GM19452 (cell line): ENCODE measurements around the gene FLT1.

Experiments
- ATAC-seq: cut with Tn5 transposase; IDR thresholded peaks from one replicate; pipeline ENCODE4 v1.9.1; 2021; ENCODE audit not compliant: unreplicated experiment

FLT1 gene, protein sequence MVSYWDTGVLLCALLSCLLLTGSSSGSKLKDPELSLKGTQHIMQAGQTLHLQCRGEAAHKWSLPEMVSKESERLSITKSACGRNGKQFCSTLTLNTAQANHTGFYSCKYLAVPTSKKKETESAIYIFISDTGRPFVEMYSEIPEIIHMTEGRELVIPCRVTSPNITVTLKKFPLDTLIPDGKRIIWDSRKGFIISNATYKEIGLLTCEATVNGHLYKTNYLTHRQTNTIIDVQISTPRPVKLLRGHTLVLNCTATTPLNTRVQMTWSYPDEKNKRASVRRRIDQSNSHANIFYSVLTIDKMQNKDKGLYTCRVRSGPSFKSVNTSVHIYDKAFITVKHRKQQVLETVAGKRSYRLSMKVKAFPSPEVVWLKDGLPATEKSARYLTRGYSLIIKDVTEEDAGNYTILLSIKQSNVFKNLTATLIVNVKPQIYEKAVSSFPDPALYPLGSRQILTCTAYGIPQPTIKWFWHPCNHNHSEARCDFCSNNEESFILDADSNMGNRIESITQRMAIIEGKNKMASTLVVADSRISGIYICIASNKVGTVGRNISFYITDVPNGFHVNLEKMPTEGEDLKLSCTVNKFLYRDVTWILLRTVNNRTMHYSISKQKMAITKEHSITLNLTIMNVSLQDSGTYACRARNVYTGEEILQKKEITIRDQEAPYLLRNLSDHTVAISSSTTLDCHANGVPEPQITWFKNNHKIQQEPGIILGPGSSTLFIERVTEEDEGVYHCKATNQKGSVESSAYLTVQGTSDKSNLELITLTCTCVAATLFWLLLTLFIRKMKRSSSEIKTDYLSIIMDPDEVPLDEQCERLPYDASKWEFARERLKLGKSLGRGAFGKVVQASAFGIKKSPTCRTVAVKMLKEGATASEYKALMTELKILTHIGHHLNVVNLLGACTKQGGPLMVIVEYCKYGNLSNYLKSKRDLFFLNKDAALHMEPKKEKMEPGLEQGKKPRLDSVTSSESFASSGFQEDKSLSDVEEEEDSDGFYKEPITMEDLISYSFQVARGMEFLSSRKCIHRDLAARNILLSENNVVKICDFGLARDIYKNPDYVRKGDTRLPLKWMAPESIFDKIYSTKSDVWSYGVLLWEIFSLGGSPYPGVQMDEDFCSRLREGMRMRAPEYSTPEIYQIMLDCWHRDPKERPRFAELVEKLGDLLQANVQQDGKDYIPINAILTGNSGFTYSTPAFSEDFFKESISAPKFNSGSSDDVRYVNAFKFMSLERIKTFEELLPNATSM (N-terminal part only)

DNA sequence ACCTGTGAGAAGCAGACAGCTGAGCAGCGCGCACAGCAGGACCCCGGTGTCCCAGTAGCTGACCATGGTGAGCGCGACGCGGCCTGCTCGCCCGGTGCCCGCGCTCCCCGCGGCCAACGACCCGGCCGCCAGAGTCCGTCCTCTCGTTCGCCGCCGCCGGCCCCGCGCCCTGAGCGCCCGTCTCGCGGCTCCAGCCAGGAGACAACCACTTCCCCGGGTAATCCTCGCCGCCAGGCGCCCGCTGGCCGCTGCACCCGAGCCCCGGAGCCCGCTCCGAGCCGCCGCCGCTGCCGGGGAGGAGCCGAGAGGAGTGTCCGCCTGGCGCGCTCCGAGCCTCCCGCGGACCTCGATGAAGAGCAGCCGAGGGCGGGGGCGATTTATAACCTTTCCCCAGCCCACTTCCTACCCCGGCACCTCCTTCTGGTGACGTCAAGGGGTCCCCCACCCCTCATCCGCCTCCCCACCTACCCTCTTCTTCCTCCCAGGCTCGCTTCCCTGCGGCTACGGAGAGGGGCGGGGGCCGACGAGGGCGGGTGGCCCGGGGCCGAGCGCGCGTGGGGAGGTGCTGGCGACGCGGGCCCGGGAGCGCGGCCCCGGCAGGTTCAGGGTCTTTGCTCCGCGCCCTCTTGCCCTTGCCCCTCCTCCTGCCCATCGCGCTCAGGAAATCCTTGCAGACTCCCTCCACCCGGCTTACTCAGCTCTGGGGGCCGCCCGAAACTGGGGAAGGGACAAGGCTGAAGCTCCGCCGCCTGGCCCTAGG is at the start of gene FLT1:
Gene FLT1, minus strand, starts transcription at position 351 of the 760 bp plus-strand sequence. Its CDS starts 285 bp downstream, at position 66.
- ATAC-seq, result no peak

DNA sequence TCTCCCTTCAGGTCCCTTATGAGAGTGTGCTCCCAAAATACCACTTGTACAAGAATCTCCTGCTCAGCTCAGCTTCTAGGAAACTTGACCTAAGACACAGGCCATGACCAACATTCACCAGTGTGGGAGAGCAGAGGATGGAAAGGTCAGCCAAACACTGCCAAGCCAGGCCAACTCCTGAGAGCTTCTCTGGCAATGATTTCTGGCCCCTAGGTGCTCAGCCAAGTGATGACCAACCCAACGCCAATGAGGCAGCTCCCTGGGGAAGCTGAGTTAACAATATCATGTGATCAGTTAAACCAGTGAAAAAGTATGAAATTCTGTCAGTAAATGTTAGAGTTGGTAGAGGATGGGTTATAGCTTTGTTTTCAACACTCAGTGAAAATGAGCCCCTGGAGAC is 49.1 kb upstream of the FLT1 start:
- ATAC-seq, result no peak

DNA sequence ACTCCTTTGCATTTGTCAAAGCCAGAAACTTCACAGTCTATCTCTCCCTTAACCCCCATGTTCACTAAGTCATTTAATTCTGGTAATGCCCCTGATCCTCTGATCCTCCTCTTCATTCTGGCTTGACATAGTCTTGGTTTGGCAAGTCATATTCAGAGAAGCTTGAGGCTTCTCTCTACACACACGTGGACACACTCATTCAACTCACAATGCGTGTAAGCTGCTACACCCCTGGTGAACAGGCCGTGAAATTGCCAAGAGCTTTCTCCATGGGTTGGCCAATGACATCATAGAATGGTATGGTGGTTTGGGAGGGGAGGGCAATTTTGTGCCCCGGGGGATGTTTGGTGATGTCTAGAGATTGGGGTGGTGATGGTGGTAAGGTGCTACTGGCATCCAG is 47.9 kb upstream of the FLT1 start:
- ATAC-seq, result no peak

DNA sequence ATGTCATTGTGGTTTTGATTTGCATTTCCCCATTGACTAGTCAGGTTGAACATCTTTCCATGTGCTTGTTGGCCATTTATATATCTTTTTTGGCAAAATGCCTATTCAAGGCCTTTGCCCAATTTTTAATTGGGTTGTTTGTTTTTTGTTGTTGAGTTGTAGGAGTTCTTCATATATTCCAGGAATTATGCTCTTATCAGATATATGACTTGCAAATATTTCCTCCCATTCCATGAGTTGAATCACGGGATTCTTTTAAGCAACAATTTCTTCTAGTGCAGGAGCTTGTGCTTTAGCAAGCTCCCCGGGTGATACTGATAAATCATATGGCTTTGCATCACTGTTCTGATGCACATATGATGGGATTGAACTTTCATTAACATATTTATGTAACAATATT is 47.0 kb upstream of the FLT1 start:
- ATAC-seq, result no peak

DNA sequence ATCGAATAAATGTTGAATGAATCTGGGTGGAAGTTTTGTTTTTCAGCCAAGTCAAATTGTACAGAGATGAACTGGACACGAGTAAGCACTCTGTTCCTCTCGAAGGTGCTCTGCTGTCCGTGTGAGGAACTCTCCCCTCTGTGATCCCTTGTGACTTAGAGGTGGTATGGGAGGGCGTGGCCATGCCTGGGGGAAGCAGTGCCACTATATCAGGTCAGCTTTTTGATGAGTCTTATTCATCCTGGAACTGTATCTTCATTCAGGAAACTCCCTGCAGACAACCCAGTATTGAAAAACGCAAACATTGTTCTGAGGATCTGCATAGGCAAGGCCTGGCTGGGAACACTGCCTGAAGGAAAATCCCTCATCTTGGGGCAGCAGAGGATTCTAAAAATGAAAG is 45.7 kb upstream of the FLT1 start:
- no peak for ATAC-seq

DNA sequence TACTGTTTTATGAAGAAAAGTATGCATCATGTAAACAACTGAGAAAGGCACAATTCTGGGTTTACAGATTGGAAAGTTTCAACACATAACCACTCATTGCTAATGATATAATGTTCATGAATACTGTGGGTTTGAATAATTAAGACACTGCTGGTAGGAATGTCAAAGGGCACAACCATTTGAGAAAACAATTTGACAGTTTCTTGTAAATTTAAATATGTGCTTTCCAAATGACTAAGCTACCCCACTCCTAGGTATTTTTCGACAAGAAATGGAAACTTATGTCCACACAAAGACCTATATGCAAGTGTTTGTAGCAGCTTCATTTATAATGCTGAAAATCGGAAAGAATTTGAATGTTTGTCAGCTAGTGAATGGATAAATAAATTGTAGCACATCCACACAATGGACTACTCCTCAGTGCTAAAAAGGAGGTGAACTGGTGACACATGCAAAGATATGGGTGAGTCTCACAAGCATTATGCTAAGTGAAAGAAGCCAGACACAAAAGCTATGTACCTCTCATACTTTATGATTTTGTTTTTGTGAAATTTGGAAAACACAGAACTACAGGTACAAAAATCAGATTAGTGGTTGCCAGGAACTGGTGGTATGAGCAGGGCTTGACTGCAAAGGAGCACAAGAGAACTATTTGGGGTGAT is 44.8 kb upstream of the FLT1 start:
- no peak for ATAC-seq

DNA sequence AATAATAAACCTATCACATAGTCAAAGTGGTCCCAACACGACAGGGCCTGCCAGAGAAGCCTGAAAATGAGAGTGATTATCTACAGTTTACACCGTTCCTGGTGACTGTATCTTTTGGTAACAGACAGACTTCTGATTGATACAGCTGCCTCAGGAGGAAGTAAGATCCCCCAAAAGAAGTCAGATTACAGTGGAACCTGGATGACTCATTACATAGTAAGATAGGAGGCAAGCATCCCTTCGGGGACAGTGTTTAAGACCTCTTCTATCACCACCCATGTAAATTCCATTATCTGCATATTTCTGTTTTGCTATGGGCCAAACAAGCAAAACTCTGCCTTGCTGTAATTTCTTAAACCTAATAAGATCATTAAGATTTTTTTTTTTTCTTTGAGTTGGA is 44.0 kb upstream of the FLT1 start:
- no peak for ATAC-seq

DNA sequence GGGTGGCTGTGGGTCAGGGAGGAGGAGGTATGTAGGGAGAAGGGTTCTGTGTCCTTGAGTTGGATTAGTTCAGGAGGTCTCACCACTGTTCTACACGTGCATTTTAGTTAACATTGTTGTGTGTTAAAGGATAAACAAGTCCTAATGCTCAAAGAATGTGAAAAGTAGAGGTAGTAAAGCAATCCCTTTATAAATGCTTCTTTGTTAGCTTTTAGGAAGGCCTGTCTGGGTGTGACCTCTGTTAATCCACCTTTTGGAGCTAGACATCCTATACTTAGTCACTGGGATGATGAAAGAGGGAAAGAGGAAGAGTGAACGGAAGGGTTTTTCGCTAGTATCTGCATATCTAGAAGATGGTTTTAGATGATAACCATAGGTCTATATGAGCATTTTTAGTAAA is 42.2 kb upstream of the FLT1 start:
- no peak for ATAC-seq

DNA sequence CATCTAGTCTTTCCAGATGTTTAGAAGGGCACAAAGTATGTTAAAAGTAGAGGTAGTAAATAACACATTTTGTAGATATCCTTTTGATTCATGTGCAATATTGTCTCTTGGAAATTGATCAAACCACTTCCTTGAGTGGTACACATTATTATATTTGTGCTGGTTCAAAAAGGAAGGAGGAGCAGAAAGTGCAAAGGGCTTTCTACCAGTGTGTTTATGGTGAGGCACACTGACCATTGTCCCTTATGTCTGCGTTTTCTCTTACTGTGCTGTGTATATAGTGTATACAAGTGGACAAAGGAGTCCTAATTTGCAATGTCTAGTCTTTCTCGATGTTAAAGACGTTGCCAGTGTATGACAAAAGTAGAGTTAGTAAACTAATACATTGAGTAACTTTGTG is 41.4 kb upstream of the FLT1 start:
- no peak for ATAC-seq

DNA sequence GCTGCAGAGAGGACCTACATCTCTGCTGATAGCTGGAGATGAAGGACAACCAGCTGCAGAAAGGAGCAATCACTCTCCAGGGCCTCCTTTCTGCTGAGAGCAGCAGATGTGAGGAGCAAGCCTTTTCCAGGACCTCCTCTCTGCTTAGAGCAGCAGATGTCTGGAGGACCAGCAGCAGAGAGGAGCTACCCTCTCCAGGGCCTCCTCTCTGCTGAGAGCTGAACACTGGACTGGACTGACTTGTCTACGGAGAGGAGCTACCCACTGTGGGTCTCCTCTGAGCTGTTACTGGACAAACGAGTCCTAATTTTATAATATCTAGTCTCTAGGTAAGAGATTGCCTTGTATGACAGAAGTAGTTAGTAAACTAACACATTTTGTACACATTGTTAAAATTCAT is 40.8 kb upstream of the FLT1 start:
- ATAC-seq, result no peak

DNA sequence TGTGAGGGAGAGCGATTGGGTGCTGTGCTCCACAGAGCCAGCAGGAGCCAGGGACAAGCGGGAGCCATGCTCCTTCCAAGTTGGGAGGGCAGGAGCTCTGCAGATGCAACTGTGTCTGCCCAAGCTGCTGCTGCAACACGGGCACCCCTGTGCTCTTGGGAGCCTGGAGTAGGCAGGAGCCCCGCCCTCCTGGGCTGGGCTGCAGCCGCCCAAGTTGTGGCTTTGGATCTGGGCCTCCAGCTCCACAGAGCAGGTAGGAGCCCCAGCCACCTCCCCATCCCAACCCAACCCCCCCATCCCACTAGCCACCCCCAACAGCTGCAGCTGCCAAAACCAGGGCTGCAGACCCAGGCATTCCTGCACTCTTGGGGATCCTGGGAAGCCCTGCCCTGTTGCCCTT is 39.9 kb upstream of the FLT1 start:
- ATAC-seq, result no peak

DNA sequence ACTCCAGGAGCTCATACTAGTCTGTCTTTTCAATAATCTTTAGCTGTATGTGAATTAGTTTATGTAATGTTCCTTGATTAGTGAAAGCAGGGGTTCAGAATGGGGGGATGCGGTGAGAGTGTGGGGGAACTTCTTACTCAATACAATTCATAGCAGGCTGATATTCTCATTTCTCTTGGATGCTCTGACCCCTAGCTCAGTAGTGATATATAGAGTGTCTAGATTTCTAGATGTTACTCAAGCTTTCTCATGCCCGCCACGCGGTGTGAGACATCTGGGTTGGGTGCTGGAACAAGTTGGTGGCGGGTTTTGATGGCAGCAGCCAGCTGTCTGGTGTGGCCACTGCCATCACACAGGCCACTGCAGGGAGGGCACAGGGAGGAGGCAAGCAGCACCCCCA is 39.3 kb upstream of the FLT1 start:
- ATAC-seq, result no peak

DNA sequence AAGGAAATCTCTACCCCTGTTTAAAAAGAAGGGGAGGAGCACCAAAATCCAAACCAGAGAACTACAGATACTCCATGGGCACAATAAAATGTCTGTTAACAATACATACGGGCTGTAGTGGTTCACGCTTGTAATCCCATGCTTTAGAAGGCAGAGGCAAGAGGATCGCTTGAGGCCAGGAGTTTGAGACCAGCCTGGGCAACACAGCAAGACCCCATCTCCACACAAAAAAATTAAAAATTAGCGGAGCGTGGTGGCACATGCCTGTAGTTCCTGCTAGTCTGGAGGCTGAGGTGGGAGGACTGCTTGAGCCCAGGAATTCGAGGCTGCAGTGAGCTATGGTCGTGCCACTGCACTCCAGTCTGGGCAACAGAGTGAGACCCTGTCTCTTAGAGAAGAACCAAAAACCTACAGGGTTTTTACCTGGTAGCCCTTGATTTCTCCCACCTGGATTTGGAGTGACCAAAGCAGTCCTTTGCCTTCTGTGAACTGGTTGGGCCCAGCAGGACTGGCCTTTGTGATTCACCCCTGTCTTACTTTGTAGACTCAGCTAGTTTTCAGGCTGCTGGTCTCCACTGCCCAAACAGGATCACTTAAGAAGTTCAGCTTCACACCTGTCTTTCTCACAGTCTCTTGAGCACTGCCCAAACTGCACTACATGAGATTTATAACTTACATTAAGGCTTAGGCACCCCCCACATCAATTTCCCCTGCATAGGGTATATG is 38.7 kb upstream of the FLT1 start:
- ATAC-seq, result no peak

DNA sequence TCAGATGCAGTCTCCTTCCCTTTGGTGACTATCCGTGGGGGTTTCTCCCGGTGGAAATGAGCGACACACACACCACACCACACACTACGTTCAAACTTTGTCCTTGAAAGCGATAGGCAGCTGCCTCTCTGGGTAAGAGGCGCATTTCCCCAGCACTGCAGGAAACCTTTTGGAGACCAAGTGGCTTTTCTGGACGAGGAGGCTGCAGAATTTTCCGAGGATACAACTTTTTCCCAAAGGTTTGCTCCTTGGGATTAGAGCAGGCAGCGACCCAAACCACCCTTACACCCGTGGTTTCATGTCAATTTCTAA is 38.2 kb upstream of the FLT1 start:
- no peak for ATAC-seq

DNA sequence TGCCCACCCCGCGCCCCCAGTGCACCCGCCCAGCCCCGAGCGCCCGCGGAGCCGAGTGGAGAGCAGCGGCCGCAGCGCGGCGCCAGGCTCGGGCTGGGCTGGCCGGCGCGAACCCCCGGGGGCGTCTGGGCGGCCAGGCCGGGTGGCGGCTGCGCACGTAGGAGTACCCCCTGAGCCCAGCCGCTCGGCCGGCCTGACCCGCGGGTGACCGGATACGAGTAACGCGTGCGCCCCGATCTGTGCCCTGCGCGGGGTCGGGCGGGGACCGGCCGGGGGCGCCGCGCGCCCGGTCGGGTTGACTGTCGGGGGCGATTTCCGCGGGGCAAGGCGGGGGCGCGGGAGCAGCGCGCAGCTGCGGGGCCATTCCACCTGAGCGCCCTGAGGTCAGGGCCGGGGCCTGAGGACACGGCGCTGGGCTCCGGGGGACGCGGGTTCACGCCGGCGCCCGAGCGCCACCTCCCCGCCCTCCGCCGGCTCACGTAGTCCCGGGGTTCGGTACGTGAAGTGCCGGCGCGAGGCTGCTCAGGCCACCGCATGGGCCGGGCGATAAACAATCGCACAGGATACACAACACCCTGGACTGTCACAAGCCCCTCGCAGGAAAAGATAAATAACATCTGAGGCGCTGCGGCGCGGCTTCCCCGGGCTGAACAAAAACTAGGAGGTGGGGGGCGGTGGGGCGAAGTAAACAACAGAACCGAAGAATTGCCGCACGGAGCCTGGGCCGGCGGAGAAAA is 37.6 kb upstream of the FLT1 start:
- no peak for ATAC-seq

DNA sequence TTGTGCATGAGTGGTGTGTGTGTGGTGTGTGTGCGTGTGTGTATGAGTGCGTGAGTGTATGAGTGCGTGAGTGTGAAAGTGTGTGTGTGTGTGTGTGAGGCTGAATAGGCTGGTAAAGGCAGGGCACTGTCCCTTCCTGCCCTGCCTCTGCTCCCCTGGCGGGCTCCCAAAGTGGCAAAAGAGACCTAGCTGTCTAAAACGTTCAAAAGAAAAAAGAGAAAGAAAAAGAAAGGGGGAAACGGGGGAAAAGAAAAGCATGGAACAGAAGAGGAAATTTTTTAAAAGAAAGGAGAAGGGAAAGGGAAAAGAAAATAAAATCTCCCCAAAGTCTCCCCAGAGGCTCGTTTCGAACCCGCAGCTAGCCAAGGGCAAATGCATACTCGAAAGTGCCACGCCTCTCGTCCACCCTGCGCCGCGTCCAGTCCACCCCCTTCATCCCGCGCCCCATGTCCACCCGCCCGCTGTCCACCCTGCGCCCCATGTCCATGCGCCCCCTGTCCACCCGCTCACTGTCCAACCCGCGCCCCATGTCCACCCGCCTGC is 37.0 kb upstream of the FLT1 start:
- ATAC-seq, result no peak

DNA sequence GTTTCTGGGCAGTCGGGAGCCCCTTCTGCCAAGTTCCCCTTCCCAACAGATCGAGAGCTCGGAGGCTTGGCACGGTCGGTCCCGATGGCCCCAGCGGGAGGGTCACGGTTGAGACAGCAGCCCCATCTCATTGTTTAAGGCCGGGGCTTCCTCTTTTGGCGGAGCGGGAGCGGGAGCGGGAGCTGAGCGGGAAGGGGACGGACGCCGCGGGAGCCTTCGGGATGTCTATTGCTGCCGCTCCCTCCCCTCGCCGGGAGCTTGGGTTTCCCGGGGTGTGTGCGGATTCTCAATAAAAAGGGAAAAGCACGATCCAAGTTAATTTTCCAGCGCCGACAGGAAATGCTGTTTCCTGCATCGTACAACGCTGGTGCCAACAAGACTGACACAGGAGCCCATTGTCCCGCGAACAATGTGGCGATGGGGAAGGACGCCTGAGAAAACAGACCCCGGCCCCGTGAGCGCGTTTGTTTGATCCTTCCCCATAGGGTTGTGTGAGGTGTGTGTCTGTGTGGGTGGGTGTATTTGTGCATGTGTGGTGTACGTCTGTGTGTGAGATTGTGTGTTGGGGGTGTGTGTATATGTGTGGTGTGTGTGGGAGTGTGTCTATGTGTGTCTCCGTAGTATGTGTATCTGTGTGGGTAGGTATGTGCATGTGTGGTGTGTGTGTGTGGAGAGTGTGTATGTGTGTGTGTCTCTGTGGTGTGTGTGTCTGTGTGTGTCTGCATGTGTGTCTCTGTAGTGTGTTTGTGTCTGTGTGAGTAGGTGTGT is 36.3 kb upstream of the FLT1 start:
- ATAC-seq, result no peak

DNA sequence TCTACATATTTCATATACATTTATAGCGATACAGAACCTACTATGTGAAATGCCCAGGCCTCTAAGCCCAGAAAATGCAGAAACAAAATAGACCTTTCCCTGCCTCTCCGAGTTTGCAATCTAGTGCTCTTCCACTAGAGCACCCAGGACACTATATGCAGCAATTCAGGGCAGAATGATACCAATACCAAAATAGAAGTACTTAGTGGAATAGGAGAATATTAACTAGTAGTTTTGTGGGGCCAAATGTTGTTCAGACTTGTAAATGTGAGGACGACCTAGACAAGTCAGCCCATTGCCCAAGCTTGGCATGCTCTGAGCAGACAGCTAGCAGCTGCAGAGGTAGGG is 35.8 kb upstream of the FLT1 start:
- no peak for ATAC-seq
